HG03565 (cell line): ENCODE measurements around the gene SNCAIP.

Source experiments
- ATAC-seq: cut with Tn5 transposase; IDR thresholded peaks from one replicate; pipeline ENCODE4 v1.9.1; 2021; ENCODE audit warnings: mild to moderate bottlenecking, moderate library complexity; ENCODE audit not compliant: unreplicated experiment

SNCAIP gene

DNA sequence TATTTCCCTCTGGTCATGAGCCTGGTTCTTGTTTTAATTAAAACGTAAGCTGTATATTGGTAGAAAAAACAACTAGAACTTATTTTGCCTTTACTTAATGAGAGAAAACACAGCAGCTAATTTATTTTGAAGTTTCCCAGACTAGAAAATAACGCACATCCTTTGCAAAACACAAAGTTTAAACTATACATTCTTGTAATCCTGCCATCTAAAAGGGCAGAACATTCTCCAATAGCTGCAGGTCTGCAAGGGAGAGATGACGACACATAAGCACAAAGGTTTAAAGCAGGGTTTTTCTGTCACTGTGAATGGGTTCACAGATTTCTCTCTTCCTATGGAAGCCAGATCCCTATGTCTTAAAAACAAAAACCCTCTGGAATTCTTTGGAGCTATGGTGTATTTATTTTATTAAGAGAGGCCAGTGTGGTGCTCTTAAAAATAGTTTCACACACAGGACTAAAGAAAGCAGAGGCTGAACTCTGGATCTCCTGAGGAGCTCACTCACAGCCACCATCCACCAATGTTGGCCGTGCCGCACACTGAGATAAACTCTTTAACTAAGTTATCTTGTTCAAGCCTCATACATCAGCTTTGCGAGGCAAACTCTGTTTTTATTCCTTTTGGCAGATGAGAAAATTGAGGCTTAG, 82.4 kb downstream of the SNCAIP start:
- no peak for ATAC-seq

DNA sequence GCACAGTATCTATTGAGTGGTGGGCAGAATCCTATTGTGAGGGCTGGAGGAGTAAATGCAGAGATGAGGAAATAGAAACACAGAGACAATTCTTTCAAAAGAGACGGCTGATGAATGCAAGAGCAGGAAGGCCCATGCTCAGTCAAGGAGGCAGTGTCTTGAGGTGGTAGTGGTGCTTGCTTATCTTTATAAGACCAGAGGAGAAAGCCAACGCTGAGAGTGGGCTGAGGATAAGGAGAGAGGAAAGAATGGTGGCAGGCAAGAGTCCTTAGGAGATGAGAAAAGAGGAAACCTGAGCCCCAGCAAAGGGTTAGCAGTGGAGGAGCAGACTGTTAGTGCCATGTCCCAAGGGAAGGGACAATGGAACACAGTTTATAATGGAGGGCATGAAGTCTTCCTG, 86.0 kb downstream of the SNCAIP start:
- ATAC-seq = no peak

- no peak for ATAC-seq
Measured at GRCh38 chr5:122400341-122400740, 88.3 kb downstream of the SNCAIP start.

GRCh38 chr5:122400938-122401337, 88.9 kb downstream of the SNCAIP start:
- no peak for ATAC-seq

GRCh38 chr5:122401976-122402725, 90.1 kb downstream of the SNCAIP start:
- ATAC-seq = no peak

DNA sequence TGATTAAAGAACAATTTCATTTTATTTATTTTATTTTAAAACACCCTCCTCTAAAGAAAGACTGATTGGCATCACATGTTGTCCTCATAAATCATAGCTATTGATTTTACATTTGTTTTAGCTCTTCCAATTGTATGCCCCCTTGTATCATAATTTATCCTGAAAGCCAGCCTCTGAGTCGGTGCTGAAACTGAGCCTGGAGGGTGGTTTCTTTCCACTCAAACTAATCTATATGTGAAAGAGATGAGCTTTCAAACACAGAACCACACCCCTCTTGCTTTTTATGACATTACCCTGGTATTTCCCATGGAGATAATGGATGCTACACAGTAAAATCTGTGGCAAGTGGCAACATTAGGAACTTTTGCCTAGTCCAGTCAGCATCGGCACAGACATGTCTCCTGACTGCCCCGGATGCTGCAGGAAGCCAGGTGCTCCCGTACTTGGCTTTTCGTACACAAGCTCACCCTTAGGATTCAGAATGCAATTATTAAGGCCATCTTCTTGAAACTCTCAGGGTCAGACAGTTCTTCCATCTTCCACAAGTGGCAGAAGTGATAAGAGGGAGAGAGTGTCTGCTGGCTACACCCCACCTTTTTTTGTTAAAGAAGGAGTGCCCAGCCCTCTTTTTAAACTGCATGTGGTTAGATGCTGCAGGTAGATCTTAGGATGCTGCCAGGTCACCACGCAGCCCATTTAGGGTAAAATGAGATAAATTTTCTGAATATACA, 91.1 kb downstream of the SNCAIP start:
- no peak for ATAC-seq

DNA sequence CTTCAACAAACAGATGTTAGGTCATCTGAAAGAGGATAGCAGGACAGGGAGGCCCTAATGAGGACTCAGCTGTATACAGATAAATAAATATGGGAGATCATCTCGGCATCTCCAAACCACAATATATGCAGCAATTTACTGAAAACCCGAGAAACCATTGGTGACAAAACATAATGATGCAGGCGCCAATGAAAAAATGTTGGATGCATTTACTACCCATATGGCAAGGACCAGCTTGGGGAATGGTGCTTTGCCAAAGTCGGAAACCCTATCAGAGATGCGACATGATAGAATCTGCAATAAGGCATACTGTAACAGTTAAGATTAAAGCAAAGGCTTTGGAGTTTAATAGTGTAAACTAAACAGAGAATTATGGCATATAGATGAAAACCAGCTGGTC, 92.0 kb downstream of the SNCAIP start:
- ATAC-seq = no peak

- ATAC-seq = no peak
Measured at GRCh38 chr5:122404653-122405362, 92.8 kb downstream of the SNCAIP start.

GRCh38 chr5:122405751-122406150, 93.7 kb downstream of the SNCAIP start:
- ATAC-seq = no peak

- ATAC-seq = no peak
Measured at GRCh38 chr5:122406181-122406580, 94.1 kb downstream of the SNCAIP start.

DNA sequence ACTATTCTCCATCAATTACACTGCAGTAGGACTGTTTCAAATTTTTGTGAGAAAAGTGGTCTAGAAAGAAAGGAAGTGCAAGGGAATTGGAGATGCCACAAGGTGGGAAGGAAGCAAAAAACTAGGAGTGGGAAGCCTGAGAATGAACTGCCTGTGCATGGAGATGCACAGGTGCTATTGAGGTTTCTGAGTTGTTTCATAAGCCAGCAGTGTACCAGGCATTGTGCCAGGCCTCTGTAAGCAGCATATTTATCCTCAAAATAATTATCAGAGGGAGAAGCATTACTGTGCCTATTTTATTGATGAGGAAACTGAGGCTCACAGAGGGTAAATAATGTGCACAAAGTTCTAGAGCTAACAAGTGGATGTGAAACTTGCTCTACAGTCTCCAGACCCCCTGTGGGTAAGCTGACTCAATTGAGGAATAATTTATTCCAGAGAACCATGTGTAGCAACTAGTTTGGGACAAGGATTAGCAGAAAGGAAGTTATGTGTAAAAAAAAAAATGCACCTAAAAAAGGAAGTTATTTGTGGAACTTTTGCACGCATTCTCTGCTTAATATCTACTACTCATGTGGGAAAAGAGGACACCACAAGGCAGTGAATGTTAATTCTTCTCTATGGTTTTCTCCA, 96.7 kb downstream of the SNCAIP start:
- ATAC-seq = no peak

- ATAC-seq = no peak
Measured at GRCh38 chr5:122412966-122413365, 100.9 kb downstream of the SNCAIP start.

DNA sequence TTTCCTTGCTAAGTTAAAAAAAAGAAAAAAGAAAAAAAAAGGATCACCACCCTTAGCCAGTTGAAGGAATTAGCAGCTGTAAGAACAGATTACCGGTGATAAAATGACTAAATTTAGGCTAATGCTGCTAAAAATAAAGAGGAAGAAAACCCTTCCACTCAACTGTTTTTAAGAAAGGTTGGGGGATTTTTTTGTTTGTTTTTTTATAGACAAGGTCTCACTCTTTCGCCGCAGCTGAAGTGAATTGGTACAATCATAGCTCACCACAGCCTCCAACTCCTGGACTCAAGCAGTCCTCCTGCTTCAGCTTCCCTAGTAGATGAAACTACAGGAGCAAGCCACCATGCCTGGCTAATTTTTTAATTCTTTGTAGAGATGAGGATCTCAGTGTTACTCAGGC, 101.7 kb downstream of the SNCAIP start:
- ATAC-seq = peak; percentile 35

DNA sequence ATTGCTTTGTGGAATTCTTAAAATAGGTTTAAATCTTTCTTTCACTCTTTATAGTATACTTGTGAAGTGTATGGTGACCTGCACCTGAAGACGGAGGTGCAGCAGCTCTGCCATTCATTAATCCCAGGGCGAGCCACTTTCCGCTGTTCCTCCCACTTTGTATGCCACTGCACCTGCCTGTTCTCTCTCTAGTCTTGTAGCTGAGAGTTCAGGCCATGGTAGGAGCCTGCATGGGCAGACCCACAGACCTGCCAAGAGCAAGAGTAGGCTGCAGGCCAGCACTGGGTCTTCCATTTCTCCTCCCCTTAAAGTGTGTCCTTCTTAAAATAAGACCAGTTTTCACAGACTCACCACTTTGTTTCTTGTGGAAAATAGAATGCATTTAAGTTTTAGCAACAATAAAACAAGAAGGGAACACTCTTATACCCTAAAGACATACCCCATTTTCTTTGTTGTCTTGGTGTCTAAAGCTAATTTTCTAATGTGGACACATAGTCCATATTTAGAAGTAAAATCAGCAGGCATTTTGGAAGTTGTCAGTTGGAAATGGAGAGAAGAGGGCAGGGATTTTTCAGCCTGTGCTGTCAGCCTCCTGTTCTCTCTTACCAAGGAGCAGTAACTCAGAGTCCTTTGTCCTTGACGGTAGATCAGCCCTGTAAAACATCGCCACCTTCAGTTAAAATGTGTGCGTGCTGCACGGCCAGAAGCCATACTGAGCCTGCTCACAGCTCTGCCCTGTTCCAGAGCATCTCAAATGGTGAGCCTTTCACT, 103.2 kb downstream of the SNCAIP start:
- peak; percentile 84 for ATAC-seq

GRCh38 chr5:122415801-122416120, 103.7 kb downstream of the SNCAIP start:
- ATAC-seq = no peak

- no peak for ATAC-seq
Measured at GRCh38 chr5:122419142-122419894, 107.3 kb downstream of the SNCAIP start.

- ATAC-seq = no peak
Measured at GRCh38 chr5:122420091-122420490, 108.1 kb downstream of the SNCAIP start.

- no peak for ATAC-seq
Measured at GRCh38 chr5:122420537-122421236, 108.7 kb downstream of the SNCAIP start.
